Globus pallidus (tissue), 1 donor: ENCODE results near the gene WDPCP.
A peak's percentile ranks its signal among the peaks of the same experiment; 100 is the strongest.
"Not testable (repeated sequence)": the region's sequence is repeated elsewhere in the genome, so short reads cannot be mapped to it uniquely, and the experiment has no call there.

Experiments used
- DNase-seq: peaks from one replicate; pipeline ENCODE4 v3.0.0-alpha.2; 2015; ENCODE audit warnings: low spot score

WDPCP gene, protein sequence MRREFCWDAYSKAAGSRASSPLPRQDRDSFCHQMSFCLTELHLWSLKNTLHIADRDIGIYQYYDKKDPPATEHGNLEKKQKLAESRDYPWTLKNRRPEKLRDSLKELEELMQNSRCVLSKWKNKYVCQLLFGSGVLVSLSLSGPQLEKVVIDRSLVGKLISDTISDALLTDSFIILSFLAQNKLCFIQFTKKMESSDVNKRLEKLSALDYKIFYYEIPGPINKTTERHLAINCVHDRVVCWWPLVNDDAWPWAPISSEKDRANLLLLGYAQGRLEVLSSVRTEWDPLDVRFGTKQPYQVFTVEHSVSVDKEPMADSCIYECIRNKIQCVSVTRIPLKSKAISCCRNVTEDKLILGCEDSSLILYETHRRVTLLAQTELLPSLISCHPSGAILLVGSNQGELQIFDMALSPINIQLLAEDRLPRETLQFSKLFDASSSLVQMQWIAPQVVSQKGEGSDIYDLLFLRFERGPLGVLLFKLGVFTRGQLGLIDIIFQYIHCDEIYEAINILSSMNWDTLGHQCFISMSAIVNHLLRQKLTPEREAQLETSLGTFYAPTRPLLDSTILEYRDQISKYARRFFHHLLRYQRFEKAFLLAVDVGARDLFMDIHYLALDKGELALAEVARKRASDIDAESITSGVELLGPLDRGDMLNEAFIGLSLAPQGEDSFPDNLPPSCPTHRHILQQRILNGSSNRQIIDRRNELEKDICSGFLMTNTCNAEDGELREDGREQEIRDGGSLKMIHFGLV

GRCh38 chr2:63588385-63589147 lies at the start of gene WDPCP, which contains the start of gene MDH1:
Gene WDPCP (minus strand): TSS chr2:63588477. CDS start chr2:63588271, 206 bp downstream.
Gene MDH1 (plus strand): TSS chr2:63588963. CDS start chr2:63589044, 81 bp downstream.
- DNase-seq: peak; percentile 99

DNA sequence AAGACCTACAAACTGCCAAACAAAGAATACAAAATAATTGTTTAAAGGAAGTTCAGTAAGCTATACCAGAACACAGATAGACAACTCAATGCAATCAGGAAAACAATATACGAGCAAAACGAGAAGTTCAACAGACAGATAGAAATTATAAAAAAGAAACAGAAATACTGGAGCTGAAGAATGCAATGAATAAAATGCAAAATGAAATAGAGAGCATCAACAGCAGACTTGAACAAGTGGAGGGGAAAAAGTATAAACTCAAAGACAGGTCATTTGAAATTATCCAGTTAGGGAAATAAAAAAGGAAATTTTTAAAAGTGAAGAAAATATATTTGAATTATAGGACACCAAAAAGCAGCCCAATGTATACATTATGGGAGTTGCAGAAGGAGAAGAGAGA lies 44.1 kb upstream of the WDPCP start:
- no peak for DNase-seq

DNA sequence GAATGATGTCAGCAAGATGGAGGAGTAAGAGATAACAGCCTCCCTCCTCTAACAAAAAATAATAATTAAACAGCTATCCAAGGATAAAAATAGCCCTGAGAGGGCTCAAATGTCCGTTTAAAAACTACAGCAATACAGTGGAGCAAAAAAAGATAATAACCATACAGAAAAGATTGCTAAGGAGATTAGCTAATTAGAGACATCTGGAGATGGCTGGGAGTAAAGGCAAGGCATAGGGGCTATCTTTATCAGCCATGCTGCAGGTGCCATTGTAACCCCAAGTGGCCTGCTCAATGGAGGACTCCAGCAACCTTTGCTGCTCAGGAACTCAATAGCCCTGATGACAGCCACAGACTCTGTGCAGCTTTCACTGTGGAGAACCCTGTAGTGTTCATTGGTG lies 43.2 kb upstream of the WDPCP start:
- DNase-seq: no peak

DNA sequence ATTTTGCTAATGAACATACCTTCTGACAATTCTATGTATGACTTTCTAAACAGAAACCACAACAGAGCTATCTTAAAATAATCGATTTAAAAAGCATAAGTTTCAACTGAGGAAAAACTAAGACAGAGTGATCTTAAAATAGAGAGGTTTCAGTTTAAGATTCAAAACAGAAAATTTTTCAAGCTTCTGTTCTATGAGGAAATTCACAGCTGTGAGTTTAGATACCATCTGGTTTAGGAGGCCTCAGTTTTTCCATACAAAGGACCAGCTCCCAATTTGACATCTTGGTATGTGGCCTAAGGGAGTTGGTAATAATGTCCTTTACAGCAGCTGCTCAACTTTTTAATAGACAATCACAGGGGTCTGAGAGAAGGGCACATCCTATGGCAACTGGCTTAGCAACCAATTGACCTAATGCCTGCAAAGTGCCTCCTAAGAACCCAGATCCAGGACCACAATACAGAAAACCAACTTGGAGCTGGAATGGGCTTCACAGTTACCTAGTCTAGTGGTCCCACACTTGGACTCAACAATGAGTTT lies 40.2 kb upstream of the WDPCP start:
- DNase-seq: no peak

DNA sequence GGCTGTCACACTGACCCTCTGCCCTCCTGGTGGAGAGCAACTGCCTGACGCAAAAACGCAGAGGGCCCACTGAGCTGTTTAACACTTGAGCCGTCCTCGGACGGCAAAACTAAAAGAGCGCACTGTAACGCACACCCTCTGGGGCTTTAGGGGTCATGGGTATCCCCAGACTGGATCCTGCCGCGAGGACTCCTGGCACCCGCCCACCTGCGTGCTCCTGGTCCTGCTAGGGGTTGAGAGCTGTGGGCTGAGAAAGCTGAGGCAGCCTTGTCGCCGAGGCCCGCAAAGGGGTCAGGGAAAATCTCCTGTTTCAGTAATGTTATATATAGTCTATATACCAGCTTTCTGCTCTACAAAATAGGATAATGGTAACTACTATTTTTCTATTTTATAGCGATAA lies 39.6 kb upstream of the WDPCP start:
- DNase-seq: no peak

- not testable (repeated sequence) for DNase-seq
Observed at GRCh38 chr2:63623763-63624162, 35.5 kb upstream of the WDPCP start.

GRCh38 chr2:63622751-63623150 lies 34.5 kb upstream of the WDPCP start:
- no peak for DNase-seq

- no peak for DNase-seq
Observed at GRCh38 chr2:63619328-63619727, 31.1 kb upstream of the WDPCP start.

GRCh38 chr2:63617366-63617765 lies 29.1 kb upstream of the WDPCP start:
- DNase-seq: no peak

- no peak for DNase-seq
Observed at GRCh38 chr2:63614983-63615945, 27.0 kb upstream of the WDPCP start.

GRCh38 chr2:63614448-63614968 lies 26.2 kb upstream of the WDPCP start:
- no peak for DNase-seq

DNA sequence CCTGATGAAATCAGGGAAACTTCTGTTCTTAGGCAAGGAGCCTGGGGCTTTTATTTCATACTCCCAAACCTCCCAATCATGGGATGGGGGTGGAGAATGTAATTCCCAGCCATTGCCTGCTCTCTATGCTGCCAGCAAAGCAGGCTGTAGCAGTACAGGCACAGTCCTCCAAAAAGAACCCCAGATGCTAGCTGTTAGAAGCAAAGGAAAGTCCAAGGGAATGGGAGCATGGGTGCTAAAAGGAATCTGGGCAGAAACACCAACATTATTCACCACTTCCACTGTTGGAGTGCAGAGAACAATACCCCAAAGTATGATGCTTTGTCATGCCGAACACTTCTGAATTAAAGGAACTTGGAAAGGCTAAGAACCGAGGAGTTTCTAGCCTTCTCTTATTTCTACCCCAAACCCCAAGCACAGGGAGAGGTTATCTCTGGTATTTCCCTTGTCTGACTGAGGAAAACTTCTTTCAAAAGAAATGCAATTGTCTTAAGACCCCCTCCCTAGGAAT lies 25.2 kb upstream of the WDPCP start:
- no peak for DNase-seq

GRCh38 chr2:63610525-63610924 lies 22.2 kb upstream of the WDPCP start:
- DNase-seq: no peak

DNA sequence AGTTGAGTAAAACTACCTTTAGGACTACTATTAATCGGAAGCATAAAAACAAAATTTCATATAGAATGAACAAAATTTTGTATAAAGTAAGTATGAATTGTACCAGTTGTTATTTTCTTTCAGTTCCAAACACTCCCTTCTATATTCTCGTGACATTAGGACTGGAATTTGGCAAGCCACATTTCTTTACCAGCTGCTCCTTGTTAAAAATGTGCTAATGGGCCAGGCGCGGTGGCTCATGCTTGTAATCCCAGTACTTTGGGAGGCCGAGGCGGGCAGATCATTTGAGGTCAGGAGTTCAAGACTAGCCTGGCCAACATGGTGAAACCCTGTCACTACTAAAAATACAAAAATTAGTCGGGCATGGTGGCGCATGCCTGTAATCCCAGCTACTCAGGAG lies 20.6 kb upstream of the WDPCP start:
- DNase-seq: not testable (repeated sequence)

DNA sequence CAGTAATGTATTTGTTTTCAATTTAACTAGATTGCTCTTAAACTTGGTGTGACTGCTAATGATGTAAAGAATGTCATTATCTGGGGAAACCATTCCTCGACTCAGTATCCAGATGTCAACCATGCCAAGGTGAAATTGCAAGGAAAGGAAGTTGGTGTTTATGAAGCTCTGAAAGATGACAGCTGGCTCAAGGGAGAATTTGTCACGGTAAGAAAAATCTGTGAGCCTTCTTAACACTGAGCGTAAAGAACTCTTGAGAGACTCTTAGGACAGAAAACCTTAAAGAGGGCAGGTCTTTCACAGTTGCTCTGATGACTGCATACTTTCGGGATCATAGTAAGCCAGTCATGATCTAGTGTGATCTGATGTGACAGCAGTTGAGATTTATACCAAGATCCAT lies 16.4 kb upstream of the WDPCP start:
- no peak for DNase-seq

GRCh38 chr2:63600881-63601460 lies 12.7 kb upstream of the WDPCP start:
- no peak for DNase-seq

GRCh38 chr2:63598981-63599380 lies 10.7 kb upstream of the WDPCP start:
- no peak for DNase-seq

DNA sequence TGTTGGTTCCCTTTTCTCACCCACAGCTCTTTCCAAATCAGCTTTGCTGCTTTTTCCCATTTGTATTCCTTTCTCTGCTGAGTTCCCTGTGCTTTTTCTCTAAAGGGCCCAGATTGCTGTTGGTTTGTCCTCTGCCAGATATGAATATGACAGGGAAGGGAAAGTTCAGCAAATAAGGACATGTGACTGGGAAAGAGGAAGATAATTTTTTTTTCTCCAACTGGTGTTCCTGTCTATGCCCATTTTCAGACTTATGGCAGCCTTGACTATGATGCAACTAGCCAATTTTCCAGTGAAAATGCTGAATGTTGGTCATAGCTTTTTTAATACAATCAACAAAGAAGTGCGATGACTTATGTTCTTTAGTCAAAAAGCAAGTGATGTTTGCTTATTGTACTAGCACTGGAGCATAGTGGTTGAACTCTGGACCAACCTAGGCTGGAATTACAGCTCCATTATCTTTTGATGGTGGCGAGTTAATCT lies 8.2 kb upstream of the WDPCP start:
- no peak for DNase-seq

DNA sequence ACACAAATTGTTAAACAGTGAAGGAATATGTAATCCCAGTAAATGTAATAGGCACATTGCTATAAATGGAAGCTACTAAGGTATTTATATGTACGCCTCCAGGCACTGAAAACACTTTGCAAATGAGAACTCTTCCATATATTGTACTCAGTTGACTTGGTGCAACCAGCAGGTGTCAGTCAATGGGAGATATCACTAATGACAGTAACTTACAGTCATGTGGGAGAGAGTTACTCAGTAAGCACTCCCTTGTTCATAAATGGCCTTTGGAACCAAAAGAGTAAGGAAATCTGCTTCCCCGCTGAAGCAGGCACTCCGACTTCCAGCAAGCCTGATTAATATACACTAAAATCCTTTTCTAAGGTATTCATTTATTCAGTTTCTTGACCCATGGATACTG lies 6.4 kb upstream of the WDPCP start:
- DNase-seq: no peak

DNA sequence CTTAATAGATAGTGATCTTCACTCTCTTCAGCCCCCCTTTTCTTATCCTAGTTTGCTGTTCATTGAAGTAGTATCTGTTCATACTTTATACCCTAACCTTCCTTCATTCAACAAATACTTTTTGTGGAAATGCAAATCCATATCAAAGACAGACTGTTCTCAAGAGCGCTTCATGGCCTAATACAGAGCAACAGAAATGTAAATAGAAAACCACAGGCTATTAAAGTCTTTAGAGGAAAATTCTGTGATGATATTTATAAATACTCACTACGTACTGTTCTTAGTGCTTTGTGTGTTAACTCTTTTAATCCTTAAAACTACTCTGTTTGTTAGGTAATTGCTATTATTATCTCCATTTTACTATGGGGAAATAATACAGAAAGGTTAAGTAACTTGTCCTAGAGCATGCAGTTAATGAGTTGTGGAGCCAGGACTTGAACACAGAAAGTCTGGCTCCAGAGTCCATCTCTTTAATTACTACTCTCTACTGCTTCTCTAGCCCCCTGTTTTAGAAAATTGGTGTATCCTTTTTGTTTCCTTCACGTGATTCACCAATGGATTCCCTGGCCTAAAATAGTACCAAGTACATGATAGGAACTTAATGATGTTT lies 3.4 kb upstream of the WDPCP start:
- no peak for DNase-seq
